Activated T-cell treated with anti-CD3 and anti-CD28 coated beads for 24 hours (primary cell): Measurements from ENCODE around the gene MRFAP1L1.
A peak's percentile ranks its signal among the peaks of the same experiment; 100 is the strongest.
"Not testable (repeated sequence)": the region's sequence is repeated elsewhere in the genome, so short reads cannot be mapped to it uniquely, and the experiment has no call there.

Experiments used
- DNase-seq: peaks from one replicate; pipeline ENCODE4 v3.0.0-alpha.2; 2020; ENCODE audit warnings: low read depth

Gene MRFAP1L1

DNA sequence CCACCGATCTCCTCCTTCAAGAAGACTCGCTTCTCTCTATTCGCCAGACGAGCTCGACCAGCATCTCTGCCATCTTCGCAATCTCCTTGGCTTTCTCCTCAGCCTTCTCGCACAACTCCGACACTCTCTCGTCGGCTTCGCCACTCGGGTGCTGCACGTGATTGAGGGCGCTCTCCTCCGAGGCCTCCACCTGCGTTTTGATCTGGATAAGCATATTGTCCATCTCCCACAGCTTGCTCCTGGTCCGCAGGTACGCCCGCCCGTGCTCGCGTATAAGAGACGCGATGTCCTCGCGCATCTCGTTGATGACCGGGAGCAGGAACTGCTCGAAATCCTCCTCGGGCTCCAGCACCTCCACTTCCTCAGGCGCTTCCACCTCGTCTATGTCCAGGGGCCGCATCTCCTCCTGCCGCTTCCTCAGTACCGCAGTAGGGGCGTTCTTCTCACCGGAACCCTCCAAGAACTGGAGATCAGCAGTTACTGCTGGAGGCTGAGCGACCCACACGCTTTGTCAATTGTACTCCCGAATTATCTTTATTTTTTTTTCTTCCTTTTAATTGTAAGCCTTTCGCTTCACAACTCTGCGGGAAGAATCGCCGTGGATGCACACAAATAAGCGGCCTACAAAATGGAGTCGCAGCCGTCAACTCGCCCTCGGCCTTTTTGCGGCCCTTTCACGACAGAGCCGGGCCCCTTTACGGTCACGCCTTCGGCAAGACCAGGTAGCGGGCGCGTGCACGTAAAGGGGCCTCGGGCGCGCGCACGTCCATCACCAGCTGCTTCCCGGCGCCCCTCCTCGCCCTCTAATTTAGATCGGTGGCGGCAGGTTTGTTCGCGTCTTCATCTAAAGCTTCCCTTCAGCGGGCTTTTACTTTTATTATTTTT lies at the start of gene MRFAP1L1:
TSS of gene MRFAP1L1 (minus strand) at position 636 of the 885 bp plus-strand sequence. CDS start at position 400, 236 bp downstream.
- peak; percentile 95 for DNase-seq

DNA sequence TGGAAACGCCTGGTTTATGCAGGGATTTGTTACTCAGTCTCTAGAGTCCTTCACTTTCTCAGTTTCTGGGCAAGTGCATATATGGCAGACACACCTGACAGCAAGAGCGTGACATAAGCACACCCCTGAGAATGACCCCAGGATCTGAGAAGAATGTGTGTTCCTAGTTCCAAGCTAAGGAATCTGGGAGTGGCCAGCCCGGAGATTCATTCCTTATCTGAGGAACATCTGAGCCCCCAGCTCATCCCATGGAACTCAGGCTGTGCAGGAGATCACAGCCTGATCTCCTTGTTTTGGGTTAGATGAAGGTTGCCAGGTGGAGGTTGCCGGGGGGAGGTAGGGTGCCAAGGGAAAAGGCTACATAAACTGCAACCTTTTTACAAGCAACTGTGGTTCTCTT lies 49.1 kb upstream of the MRFAP1L1 start:
- no peak for DNase-seq

DNA sequence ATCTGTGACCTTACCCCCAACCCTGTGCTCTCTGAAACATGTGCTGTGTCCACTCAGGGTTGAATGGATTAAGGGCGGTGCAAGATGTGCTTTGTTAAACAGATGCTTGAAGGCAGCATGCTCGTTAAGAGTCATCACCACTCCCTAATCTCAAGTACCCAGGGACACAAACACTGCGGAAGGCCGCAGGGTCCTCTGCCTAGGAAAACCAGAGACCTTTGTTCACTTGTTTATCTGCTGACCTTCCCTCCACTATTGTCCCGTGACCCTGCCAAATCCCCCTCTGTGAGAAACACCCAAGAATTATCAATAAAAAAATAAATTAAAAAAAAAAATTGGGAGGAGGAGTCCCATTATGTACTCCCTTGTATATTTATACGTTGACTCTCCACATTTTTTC lies 46.7 kb upstream of the MRFAP1L1 start:
- not testable (repeated sequence) for DNase-seq

DNA sequence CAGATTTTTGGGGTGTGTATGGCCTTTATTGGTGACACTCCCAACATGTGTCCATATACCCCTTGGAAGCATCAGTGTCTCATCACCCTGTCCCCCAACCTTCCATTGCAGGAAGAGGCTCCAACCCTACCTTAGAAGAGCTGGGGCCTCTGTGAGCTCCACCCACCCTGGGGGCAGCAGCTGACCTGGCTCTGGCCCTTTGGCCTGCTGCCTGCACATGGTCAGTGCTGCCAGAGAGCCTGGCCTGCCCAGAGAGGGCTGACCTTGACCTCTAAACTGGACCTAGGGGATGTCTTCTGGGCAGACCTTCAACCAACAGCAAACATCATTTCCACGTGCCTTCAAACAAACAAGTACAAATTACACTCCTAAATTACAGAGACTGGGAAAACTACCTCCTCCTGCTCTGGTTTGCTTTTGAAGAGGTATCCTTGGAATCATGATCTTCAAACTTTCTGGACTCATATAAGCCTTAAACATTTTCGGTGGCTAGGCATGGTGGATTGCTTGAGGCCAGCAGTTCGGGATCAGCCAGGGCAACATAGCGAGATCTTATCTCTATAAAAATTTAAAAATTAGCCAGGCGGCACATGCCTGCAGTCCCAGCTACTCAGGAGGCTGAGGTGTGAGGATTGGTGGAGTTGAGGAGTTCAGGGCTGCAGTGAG lies 45.6 kb upstream of the MRFAP1L1 start:
- DNase-seq: no peak

DNA sequence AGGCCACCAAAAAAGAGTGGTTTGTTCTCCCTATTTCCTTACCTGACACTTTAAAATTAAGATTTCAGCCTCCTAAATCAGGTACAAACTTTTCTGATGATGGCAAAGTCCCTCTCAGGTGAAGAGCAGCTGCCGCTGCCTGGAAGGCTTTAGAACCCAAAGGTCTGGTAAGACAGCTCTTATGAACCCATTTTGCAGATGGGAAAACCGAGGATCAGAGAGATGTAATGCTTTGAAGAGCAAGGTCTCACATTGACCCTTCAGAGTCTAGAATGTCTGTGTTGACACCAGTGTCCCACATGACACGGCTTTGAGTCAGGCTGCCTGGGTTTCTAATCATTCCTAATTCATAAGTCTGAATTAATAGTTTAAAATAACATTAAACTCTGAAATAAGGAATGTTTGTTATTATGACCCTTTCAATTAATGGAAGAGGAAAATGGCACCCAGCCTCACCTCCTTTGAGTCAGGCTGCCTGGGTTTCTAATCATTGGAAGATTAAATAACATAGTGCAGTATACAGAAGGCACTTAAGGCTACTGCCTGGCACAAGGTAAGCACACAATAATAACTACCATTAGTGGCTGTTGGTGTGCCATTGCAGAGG lies 44.9 kb upstream of the MRFAP1L1 start:
- DNase-seq: no peak

DNA sequence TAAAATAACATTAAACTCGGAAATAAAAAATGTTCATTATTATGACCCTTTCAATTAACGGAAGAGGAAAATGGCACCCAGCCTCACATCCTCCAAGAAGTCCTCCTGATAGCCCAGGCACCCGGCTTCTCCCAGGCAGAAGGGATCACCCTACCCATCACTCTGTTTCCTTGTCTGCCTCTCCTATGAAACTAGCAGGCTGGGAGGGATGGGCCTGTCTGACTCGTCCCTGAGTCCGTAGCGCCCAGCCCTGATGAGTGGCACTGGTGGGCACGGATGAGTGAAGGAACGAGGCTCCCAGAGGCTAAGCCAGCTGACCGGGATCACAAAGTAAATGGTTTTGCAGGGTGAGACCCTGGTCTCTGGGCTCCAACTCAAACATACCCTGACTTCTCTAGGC lies 44.2 kb upstream of the MRFAP1L1 start:
- no peak for DNase-seq

DNA sequence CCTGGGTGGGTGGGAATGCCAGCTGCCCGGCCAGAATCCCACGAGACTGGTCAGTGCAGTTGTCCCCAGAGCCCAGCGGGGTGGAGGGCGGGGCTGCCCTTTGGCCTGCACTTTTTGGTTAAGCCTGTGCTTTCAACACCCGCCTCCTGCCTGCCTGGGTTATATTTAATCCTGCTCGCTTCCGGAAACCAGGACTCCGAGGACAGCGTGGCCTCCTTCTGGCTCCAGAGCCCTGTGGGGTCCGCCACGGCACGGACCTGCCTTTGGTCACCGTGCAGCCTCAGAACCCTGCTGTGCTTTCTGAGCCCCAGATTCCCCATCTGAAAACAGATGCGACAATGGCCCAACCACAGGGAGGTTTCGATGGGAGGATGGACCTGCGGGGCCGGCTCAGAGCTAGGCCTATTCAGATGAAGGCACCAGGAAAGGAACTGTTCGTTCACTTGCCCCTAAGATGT lies 43.5 kb upstream of the MRFAP1L1 start:
- DNase-seq: no peak

DNA sequence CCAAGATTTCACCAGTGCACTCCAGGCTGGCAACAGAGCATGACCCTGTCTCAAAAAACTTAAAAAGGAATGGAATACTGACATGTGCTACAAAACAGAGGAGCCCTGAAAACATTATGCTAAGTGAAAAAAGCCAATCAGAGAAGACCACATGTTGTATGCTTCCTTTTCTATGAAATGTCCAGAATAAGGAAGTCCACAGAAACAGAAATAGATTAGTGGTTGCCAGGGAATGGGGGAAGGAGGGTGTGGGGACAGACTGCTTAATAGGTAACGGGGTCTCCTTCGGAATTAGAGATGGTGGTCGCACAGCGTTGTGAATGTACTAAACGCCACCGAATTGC lies 42.8 kb upstream of the MRFAP1L1 start:
- DNase-seq: no peak

DNA sequence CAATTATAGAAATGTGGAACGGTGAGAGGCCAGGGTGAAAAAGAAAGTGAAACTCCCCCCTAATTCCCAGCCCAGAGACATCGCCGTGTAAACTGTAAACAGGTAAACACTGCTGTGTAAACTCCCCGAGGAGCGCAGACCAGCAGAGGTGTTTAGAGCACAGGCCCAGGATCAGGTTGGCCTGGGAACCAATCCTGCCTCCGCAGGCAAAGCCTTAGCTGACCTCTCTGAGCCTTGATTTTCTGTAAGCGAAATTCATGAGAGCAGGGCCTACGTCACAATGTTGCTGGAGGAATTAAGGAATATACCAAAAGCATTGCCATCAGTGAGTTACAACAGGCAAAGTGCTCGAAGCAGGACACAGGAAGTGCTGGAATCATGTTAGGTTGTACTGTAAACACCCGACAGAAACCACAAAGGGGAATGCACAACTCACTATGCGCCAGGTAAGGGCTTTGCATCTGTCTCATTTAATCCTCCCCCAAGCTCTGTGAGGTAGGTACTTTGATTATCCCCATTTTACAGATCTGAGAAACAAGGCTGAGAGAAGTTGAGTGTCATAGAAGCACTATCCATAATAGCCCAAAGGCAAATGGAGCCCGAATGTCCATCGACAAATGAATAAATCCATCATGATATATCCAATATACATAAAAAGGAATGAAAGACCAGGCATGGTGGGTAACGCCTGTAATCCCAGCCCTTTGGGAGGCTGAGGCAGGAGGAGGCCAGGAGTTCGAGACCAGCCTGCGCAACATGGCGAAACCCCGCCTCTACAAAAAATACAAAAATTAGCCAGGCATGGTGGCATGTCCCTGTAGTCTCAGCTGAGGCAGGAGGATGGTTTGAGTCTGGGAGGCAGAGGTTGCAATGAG lies 42.2 kb upstream of the MRFAP1L1 start:
- no peak for DNase-seq

DNA sequence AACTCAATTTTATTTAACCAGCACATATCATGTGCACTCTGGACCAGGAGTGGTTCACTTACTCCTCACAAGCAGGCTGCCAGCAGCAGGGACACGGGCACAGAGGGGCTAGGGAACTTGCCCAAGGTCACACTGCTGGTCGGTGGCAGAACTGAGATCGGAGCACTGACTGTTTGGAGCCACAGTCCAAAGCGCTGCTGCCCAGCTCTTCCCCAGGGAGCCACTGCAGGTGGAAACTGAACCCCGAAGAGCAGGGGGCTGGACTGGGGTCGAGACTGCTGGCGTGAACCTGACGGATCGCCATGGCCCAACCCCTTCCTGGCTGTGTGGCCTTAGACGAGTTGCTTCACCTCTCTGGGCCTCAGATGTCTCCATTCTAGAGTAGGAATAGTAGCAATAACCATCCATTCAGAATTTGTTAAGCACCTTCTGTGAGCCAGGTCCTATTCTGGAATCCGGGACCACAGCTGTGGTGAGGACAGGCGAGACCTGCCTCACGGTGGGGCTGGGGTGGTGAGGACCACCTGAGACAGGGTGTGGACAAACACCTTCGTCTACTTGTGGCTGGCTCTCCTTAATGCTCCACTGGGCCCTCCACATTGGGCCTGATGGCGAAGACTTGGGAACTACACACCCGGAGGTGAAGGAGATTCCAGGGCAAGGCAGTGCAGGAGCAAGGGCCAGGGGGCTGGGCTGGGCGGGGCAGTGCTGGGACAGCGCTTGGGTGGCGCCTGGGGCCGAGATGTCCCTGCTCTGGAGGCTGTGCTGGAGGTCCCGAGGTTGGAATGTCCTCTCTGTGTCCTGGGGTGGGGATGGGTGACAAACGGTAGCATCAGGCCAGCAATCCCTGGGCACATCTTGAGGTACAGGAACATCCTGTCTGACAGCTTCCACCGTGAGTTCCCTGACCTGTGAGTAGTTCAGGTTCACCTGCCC lies 40.9 kb upstream of the MRFAP1L1 start:
- DNase-seq: no peak

DNA sequence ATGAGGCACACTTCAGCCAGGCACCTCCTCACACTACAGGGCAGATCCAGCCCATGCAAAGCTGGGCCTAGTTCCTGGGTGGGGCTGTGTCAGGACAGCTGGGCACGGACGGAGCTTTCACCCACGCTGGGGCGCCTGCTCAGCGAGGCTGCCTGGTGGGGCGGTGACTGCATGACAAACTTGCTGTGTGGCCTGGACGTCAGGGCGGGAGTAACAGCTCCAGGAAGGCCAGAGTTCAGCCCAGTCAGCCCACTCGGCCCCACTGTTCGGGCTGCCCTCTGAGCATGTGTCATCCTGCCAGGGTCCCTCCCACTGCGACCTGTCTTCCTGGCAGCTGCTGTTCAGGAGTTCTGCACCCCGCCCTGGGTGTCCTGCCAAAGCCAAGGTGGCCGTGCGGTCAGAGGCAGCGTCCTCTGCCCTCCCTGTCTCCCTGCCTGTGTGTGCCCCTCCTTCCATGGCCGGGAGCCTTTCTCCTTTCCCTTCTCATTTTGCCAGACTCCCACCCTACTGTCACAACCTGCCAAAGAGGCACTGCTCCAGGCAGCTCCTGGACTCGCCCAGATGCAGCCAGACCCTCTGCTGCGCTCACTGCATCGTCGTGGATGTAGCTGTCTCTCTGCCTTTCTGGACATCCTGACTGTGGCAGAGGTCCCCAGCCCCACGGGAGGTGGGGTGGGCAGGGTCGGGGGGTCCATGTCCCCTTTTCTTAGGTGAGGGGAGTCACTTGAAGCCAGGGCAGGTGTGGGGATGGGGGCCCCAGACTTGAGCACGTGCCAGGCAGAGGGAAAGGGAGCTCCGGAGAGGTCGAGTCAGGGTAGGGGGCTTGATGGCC lies 39.9 kb upstream of the MRFAP1L1 start:
- DNase-seq: no peak

DNA sequence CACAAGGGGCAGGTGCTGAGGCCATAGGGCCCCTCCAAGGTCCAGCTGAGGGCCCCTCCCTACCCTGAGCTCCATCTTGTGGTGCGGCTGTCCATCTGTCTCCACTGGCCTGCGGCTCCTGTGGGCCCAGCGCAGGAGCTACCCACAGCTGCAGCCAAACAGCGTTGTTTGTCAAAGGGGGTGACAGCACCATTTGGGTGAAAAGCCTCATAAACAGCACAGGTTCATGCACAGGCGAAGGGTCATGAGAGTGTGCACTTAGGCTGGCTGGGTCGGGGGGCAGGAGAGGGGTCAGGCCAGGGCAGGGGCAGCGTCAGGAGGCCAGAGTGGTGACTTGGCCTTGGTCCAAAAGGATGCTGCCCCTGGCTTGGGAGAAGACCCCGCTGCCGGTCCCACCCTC lies 38.6 kb upstream of the MRFAP1L1 start:
- no peak for DNase-seq

DNA sequence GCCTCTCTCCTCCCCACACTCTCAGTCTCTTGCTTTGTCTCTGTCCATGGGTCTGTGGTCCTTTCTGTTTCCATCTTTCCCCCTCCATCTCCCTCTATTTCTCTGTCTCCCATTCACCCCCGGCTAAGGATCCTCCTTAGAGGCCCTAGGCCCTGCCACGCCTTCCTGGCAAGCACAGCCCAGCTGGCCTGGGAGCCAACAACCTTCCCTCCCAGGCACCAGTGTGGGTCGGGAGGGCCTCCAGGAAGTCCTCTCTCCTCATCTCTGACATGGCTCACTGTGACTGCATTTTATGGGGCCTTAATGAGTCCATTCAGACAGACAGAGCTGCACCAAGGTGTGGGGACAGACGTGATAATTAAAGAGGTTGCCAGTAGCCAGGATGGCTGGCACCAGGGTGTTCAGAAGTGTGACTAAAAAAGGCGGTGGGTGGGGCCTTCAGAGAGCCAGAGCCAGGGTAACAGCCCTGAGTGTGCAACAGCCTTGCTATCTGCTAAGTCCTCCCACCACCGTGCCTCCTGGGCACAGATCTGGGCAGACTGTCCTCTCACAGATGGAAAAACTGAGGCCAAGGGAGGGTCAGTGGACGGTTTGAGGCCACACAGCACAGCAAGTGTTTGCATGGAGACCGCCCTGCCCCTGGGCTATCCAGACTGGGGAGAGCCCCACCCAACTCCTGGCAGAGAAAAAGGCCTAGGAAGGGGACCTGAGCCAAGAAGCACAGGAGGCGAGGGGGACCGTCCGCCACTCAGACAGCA lies 37.8 kb upstream of the MRFAP1L1 start:
- DNase-seq: no peak

DNA sequence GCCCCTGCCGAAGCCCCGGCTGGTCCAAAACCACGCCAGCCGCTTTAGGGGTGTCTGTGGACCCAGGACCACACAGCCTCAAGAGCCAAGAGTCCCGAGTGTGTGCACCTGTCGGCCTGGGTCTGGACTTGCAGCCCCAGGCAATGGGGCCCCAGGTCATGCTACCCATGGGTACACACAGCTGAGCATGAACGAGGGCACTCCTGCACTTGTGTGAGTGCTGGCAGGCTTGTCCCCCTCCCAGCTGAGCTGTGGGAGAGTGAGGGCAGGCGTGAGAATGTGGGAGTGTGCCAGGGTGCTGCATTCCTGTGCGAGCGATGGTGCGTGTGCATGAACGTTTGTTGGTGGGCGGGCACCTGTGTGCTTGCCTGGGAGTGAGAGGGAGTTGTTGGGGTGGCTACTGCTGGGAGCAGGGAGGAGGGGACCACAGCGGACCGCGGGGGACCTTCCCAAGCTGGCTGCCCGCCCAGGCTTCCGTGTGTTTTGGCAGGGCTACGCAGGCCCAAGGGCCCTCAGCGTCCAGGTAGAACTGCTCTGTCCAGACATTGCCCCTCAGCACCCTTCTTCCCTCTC lies 37.1 kb upstream of the MRFAP1L1 start:
- DNase-seq: no peak

DNA sequence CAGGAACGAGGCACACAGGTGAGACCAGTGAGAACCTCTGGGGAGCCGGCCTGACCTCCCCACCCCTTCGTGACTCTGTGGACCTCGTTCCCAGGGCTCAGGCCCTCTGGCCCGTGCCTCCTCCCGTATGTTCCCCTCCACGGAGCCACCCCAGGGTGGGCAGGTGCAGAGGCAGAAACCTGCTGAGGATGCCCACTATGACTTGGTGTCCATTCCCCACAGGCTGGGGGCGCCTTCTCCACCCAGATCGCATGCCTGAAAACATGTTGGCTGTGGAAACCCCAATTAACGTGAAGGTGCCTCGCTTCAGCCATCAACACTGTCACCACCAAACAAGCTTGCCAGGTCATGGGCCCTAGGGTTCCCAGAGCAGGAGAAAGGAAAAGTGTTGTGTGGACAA lies 33.3 kb upstream of the MRFAP1L1 start:
- no peak for DNase-seq

DNA sequence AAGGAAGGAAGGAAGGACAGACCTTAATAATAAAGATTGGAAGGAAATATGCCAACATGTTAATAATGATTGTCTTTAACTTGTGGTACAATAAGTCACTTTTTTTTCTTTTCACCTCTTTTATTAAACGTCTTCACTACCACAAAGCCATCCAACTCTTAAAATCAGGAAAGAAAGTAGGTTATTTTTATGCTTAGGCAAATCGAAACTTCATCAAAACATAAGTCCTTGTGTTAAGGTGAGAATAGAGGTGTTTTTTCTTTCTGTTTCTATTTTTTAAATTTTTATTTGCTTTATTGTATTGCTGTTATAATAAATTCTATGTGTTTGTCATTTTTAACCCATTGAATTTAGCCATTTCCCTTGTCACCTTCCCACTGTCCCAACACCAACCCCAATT lies 32.8 kb upstream of the MRFAP1L1 start:
- no peak for DNase-seq

DNA sequence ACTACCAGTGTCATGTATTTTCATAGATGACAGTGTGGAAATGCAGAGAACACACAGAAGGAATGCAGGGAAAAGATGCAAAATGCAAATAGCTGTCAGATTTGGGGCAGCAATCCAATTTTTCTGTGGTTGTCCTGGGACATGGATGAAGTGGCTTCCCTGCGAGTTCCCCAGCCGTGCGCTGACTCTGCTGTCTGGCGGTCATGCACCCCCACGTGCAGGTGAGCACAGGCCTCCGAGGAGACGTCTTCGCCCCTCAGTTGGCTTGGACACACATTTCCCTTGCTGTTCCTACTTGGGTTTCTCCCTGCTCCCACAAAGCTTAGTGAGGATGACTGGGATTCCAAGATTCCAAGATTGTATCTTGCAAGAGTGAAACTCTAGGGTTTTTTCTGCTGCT lies 30.7 kb upstream of the MRFAP1L1 start:
- DNase-seq: no peak

DNA sequence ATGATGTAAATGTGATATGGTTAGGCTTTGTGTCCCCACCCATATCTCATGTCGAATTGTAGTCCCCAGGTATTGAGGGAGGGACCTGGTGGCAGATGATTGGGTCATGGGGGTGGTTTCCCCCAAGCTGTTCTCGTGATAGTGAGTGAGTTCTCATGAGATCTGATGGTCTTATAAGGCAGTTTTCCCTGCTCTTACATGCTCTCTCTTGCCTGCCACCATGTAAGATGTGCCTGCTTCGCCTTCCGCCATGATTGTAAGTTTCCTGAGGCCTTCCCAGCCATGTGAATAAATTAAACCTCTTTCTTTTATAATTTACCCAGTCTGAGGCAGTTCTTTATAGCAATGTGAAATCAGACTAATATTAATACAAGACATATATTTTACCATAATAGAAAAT lies 30.3 kb upstream of the MRFAP1L1 start:
- DNase-seq: no peak
